Stimulated activated CD4-positive, alpha-beta T cell treated with anti-CD3 and anti-CD28 coated beads, Interleukin-4, amount 100 ng/mL, for 24 hours (primary cell): ENCODE measurements around the gene LIPK.
"Not testable (repeated sequence)": the region's sequence is repeated elsewhere in the genome, so short reads cannot be mapped to it uniquely, and the experiment has no call there.

ENCODE experiments used
- DNase-seq: peaks from one replicate; pipeline ENCODE4 v3.0.0-alpha.2; 2020

LIPK gene

DNA sequence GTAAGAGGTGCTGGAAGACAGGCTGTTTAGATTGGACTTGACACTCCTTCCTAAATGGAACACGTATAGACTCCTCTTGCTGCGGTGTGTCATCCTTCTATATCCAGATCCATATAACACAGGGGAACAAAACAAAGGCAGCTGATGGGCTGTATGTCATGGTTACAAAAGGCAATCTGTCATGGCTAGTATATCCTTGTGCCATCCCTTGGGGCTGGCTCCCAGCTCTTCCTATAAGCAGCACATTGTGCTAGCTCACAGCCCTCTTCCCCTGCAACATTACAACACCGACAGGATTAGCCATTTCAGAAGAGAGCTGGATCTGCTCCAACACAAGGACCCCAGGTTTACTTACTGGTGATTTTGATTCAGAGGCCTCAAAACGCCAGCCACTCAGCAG is 15.3 kb downstream of the LIPK start:
- DNase-seq: no peak

DNA sequence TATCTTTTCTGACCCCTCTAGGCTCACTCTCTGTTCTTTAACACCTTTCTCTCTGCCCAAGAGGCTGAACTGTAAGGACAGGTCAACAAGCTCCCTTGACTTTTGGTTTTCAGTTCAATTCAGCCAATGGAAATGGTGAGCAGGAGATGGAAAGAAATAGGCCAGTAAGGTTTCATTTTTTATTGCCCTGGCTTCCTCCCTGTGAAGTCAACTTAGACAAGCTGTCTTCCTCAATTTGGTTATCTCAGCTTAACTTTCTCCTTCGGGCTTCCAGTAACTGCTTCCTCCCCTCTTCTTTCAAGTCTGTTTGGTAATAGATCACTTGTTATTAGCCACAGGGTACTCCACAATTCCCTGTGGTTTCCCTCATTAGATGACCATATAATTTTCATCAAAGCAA is 19.7 kb downstream of the LIPK start:
- no peak for DNase-seq

DNA sequence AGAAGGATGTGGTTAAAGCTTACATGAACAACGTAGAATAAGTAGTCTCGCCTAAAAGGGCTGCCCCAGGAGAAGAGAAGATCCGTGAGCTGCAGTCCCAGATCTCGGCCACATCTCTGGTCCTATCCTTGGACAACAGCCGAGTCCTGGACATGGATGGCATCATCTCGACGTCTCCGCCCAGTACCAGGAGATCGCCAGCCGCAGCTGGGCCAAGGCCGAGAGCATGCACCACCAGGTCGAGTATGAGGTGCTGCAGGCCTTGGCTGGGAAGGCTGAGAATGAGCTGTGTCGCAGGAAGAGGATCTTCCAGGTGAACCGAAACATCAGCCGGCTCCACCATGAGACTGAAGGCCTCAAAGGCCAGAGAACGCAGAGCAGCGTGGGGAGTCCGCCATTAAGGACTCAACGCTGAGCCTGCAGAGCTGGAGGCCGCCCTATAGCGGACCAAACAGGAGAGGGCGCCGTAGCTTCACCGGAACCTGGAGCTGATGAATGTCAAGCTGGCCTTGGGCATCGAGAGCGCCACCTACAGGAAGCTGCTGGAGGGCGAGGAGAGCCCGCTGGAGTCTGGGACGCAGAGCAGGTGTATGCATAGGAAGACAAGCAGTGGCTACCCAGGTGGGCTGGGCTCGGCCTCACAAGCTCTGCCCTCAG is 22.2 kb downstream of the LIPK start:
- DNase-seq: peak; percentile 21

DNA sequence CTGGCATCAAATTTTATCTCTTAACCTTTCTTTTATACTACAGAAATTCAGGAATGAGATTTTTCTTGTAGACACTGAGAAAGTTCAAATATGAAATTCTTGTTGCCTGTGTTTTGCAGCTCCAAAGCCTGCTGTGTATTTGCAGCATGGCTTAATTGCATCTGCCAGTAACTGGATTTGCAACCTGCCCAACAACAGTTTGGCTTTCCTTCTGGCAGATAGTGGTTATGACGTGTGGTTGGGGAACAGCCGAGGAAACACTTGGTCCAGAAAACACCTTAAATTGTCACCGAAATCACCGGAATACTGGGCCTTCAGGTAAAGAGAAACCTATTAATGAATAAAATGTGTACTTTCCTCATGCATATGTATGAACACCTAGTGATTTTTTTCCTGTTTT is 24.8 kb downstream of the LIPK start:
- DNase-seq: no peak

DNA sequence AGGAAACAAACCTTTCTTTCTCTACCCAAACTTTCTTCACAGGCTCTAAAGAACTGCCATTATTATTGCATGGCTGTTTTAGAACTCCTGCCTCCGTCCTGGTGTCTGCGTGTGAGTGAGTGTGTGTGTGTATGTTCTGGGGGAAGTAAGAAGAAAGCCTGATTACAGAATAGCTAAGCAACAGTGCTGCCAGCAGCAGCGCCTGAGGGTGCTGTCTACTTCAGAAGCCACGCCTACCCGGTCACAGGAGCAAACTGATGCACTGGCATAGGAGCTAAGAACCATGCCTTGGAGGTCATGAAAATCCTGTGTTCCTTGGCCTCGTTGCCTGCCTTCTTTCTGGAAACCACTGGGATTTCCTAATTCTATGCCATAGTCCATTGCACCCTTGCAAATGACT is 25.2 kb downstream of the LIPK start:
- no peak for DNase-seq

DNA sequence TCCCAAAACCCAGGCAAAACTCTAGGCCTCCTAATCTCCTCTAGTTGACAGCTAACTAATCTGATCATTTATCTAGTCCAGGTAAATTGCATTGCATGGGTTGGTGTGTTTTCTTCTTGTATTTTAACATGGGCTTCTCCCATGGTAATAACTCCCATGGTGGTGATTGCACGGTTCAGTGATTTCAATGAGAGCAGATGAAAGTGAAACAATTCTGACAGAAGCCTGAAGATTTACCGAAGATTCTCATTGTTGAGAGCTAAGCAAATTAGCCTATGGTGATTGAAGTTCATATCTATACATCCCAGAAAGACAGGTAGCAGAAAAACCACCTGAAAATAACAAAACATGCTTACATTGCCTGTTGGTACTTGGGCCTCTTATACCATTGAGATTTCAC is 27.2 kb downstream of the LIPK start:
- no peak for DNase-seq

DNA sequence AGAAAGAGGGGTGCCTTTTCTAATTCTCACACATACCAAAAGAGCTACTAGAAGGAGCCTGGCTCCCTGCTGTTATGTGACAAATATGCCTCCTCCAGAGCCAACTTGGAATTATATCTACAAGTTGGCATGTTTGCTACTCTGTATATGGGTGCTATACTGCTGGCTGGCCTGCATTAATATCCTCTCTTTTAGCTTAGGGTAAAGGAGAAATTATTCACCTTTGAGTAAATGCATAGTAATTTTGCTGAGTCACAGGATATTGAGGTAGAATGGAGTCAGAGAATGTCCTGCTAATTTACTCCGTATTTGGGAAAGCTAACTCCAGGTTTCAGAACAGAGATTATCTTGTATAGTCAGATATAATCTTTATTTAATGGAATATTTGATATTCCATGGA is 29.6 kb downstream of the LIPK start:
- DNase-seq: no peak

DNA sequence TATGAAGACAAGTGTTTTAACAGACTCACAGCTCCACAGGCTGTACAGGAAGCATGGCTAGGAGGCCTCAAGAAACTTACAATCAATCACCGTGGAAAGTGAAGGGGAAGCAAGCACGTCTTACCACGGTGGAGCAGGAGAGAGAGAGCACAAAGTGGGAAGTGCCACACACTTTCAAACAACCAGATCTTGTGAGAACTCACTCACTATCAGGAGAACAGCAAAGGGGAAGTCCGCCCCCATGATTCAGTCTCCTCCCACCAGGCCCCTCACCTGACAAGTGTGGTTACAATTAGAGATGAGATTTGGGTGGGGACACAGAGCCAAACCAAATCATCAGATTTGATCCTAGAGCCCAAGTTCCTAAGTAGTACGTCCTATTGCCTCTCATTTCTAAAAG is 35.9 kb downstream of the LIPK start:
- DNase-seq: not testable (repeated sequence)

DNA sequence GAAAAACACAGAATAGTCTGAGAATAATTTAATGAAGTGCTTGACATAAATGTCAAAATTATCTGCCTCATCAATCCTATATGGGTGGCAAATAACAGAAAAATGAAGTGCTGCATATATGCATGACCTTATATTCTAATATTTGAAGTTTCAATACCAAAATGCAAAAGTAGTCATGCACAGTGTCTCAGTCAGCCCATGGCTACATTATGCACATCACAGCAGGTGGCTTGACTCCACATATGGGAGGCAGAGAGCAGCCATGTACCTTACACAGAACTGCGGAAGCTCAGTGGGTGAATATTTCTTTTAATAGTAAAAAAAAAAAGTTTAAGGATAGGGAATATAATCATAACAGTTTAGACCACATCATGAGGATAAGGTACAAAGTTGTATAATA is 36.4 kb downstream of the LIPK start:
- no peak for DNase-seq

DNA sequence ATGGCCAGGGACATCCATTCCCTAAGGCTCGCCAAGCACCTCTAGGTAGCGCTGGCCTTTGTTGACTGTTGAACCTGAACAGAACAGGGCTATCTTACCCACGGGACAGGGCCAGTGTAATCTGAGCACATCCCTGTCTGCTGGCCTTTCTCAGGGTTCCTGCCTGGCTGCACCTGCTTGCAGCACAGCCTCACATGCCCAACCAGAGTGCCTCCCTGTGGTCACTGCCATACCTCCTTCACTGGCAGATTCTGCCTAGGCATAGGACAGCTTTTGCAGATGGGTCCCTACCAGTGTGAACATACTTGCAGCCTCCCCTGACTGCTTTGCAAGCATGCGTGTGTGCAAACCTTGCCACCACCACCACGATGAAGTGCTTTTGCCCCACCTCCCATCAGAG is 38.0 kb downstream of the LIPK start:
- DNase-seq: no peak

DNA sequence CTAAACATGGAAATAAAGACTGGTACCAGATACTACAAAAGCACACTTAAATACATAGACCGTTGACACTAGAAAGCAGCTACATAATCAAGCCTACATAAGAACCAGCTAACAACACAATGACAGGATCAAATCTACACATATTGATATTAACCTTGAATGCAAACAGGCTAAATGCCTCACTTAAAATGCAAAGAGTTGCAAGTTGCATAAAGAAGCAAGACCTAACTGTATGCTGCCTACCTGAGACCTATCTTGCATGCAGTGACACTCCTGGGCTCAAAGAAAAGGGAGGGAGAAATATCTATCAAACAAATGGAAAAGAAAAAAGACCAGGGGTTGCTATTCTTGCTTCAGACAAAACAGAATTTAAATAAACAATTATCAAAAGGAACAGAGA is 39.6 kb downstream of the LIPK start:
- no peak for DNase-seq

DNA sequence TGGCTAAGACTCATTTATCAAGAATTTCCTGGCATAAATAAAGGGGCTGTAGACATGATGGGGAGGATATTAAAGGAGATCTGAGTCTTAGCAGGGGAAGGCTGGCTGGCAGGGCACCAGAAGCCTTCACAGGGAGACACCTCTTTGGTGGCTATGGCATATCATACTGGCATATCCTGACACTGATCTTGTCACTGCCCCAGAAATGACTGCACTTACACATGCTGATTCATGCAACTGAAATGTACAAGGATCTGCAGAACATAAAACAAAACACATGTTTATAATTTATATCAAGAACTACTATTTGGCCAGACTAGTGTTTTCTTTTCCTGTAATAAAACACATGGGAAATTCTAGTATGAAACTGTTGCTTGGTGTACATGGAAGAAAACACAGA is 48.2 kb downstream of the LIPK start:
- DNase-seq: no peak

DNA sequence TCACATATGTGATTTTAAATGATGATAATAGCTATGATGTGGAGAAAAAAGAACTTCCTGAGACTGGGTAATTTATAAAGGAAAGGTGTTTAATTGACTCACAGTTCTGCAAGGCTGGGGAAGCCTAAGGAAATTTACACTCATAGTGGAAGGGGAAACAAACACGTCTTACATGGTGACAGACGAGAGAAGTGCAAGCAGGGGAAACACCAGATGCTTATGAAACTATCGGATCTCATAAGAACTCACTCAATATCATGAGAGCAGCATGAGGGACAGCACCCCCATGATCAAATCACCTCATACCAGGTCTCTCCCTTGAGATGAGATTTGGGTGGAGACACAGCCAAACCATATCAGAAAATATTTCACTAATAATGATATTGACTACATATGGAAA is 49.7 kb downstream of the LIPK start:
- DNase-seq: peak; percentile 38

DNA sequence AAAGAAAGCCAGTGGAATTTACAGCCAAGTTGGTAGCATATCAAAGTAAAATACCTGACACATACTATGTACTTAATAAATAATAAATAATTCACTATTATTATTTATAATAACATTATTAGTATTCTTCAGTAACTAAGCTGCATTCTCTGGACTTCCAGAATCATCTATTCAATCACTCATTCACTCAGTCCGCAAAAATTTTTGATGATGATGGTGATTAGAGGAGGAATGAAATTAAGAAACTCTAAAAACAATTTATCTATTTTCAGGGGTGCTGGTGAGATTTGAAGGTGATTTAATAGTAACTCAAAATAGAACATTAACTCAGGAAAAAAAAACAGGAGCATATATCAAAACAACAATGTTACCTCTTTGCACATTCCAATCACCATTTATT is 50.6 kb downstream of the LIPK start:
- DNase-seq: no peak

DNA sequence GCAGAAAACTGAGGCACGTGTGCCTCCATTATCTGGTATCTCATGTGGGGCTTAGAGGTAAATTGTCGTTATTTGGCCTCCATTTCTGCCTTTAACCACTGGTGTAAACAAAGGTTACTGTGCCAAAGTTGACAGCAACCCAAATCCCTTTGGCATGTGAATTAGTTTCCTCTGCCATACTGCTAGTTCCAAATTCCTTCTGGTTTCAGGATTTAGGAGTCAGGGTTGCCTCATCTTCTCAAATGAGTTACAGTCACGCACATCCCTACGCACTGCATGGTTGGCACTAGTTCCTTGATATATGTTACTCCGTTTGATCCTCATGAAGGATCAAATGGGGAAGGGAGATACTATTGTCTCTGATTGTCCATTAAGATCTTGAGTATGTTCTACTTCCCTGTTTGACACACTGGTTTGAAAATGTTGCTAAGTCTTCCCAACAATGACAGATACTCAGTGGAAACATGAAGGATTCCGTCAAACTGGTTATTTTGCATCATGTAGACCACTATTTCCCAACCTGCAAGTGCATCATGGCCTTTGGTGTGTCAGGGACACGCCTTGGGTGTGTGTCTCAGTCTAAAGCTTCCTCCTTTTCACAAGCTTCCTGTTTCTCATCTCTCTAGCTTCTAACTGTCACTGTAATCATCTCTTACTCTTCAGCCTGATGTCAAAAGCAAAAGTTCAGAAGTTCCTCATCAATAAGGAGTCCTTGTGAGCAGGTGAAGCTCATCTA is 53.5 kb downstream of the LIPK start, which contains the start of gene LIPN:
LIPN (plus strand) TSS at position 655 of the 736 bp plus-strand sequence. CDS start 1,386 bp downstream, outside the sequence.
- no peak for DNase-seq

DNA sequence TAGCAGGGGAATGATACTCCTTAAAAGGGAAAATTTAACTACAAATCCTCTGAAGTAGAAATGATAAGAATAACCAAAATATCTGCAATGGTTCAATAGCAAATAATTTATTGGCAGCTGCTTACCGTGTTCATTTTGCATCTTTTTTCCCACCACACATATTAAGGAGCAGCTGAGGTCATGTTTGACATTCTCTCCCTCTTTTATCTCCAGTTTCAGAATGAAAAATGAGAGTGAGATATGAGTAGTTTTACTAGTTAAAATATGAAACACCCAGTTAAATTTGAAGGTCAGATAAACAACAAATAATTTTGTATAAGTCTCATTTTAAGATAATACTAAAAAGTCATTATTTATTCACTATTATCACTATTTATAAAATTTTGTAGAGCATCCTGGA is 56.9 kb downstream of the LIPK start:
- no peak for DNase-seq

DNA sequence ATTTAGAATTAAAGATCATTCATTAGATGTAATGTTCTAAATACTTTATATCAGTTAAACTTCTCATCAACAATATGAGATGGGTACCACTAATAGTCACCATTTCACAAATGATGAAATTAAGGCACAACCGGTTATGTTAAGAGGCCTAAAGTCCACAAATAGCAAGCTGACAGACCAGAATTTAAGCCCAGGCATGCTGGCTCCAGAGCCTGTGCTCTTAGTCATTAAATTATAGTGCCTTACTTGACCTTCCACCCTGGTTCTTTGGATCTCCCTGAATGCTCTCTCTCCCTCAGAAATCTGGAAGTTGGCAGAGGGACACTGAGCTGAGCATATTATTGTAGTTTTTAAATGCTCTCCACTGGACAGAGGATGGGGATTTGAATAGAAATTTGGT is 57.4 kb downstream of the LIPK start:
- no peak for DNase-seq

DNA sequence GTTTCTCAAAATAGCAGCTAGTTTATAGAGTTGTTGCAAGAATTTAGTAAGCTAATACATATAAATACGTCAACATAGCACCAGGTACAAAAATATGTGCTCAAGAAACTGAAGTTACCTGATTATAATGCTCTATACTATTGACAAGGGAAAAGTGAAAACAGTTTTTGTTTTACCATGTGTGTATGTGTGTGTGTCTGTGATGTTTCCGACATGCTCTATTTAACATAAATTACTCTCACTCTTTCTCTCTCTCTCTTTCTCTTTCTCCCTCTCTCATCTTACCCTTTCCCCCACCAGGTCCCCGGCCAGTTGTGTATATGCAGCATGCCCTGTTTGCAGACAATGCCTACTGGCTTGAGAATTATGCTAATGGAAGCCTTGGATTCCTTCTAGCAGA is 58.1 kb downstream of the LIPK start:
- DNase-seq: no peak

DNA sequence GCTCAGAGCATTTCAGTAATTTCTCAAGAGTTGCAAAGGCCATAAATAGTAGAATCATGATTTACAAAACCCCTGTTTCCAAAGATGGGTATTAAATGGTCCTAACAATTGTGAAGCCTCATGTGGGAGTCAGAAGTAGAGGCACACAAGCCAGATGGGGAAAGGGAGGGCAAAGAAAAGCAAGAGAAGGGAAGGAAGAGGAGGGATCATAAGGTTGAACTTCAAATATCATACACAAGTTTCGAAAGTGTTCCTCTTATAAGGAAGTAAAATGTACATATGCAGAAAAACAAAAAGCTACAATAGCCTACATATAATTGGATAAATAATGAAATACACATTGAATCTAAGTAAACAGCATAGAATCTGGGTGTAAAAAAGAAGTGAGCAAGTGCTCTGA is 59.8 kb downstream of the LIPK start:
- DNase-seq: no peak

DNA sequence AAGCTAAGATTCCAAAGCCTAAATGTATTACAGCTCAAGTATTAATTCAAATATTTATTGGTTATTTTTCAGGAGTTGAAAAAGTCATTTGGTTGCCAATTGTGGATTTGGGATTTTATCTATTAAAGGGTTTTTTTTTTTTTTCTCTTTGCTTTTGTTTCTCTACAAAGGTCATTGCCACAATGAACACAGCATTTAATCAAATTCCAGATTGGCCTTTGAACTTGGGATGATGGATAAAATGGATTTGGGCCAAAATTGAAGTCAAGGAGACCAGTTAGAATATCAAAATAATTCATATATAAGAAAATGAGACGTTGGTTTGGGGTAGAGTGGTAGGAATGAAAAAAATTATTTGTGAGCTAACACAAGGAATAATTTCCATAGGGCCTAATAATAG is 63.3 kb downstream of the LIPK start:
- DNase-seq: no peak

DNA sequence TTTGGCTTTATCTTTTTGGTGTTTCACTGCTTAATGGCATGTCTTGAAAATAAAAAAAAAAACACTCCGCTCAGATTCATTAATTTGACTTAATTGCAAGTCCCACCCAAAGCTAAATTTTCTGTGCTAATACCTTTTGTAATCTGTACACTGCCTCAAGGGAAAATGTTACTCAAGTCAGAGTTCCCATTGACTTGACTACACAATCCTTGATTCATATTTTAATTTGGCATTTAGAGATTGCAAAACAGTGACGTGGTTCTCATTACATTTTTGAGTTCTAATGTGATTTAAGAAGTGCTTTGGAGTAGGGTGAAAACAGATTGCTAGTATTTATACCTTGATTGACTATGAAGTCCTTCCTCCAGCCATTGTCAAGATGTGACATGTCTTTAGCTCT is 75.2 kb downstream of the LIPK start:
- no peak for DNase-seq

DNA sequence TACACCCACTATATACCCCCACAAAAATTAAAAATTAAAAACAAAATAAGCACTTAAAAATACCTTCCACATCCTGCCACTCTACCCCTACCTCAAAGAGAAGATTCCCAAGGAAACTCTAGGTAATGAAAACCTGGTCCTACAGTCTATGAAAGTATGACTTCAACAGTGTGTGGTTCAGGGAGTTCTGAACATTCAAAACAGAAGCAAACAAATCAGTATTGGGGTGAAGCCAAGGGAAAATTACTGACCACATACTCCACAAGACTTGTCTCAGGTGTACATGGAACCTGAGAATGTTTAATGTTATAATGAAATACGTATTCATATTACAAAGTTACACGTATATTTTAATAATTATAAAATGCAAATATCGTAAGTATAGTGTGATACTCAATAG is 76.2 kb downstream of the LIPK start:
- DNase-seq: no peak

DNA sequence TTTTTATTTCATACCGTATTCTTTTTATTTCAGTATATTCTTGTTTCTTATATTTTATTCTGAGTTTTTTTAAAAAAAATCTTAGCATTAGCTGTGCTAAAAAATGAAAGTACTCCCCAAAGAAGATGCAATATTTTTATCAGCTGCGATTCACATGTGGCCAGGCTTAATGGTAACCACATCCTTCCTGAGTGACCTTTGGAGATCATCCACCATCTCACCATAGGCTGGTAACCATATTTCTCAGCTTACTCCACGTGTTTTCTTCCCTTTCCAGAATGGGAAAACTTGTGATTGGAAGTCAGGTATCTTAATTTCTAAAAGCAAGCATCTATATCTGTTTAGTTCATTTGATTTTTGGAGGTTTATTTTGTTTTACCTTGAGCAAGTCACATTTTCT is 77.7 kb downstream of the LIPK start:
- DNase-seq: no peak

DNA sequence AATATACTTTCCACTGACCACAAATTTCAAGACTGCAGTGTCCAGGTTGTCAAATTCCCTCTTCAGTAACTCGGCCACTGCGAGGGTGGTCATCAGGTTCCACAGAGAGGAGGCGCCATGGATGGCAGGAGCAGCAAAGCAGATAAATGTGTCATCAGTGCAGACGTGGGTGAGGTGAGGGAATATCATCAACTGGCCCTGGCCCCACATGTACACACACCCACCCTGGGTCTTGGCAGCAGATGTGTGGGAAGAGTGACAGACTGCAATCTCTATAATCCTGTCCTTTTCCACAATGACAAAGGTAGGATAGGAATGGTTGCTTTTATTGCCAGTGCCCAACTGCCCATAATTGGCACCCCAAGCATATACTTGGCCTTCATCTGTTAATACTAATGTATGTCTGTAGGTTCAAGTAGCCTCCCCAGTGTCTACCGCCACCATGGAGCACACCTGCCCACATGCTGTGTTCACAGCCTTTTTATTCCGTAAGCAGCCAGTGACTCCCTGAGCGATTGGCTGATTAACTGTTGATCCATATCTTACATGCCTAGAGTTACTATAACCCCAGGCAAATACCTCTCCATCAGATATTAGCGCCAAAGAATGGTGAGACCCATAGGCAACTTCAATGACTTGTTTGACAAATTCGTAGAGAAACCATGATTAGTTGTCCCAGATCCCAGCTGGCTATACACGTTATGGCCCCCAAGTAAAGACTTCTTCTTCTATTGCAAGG is 80.2 kb downstream of the LIPK start:
- no peak for DNase-seq
